GM19193 (cell line): ENCODE measurements around the gene NUAK1.

Experiments used
- POLR2A ChIP-seq: IDR thresholded peaks from 4 replicates; pipeline ENCODE4 v1.6.1; 2011; ENCODE audit not compliant: insufficient read depth, insufficient read length; ENCODE audit errors: extremely low read depth

NUAK1 gene

DNA sequence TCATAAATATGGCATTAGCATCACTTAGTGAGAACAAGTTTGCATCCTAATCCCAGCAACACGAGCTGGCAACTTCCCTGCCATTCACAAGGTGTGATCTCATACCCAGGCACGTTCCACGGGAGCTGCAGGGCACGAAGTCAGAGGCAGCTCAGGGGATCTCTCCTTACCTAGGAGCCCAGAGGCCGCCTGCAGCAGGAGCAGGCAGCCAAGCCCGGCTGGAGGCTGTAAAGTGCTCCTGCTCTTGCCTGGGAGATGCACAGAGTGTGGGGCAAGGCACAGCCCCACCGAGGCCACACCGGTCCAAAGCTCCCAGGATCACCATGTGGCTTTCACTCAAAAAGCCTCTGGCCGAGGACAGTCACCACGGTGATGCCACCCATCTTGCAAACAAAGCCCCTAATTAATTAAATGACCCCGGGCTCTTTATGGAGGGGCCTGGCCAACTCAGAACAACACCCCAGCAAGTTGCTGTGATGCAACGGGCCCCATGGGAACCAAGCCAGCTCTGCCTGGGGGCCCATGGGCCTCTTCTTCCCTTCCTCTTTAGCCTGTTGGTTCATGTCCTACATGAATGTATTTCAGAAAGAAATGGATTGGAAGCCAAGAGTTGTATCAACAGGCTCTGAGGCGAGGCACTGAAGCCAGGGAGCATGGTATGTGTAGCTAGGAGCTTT is 26.5 kb downstream of the NUAK1 start:
- TF ChIP-seq POLR2A: no peak

- no peak for TF ChIP-seq POLR2A
Observed at GRCh38 chr12:106110626-106111300, 28.0 kb downstream of the NUAK1 start.

GRCh38 chr12:106109168-106109910 is 29.4 kb downstream of the NUAK1 start:
- TF ChIP-seq POLR2A: no peak

DNA sequence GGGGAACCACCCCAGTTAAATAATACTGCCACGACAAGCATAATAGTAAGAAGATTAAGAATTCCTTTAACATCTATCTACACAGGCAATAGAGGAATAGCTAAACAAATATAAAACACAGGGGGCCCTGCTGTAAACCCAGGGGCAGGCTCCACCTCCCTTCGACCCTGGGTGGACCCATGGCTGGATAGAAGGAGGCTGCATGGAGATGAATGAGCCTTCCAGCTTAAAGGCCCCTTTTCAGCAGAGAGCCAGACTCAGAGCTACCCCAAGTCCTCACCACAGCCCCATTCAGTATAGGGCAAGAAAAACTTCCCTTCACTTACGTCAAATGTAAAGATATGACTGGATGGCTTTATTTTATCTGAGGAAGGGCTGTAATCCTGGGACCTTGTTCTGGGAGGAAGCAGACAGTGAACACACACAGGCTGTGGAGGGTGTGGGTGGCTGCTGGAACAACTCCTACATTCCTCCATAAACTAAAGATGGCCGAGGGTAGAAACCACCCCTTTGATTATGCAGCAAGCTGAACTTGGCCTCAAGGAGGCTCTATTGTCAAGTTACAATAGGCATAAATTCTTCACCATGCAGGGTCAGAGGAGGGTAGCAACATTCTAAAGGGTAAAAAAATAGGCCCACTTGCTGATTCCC is 30.4 kb downstream of the NUAK1 start:
- TF ChIP-seq POLR2A: no peak

- no peak for TF ChIP-seq POLR2A
Observed at GRCh38 chr12:106107566-106107965, 31.2 kb downstream of the NUAK1 start.

DNA sequence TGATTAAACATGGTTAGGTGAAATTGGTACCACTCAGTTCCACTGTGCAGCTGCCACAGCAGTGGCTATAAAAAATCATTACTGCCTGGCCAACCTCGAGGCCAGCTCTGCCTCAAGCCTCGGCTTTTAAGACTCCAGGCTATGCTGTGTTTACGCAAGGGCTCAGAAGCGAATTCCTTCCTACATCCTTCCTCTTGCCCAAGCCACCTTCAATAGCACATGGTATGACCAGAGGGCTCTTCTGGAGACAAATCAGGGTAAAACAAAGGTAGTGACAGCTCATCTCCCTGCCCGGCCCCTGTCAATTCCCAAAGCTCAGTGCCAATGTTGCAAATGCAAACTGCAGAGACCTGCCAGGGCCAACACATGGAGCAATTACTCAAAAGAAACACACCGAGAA is 31.9 kb downstream of the NUAK1 start:
- TF ChIP-seq POLR2A: no peak

DNA sequence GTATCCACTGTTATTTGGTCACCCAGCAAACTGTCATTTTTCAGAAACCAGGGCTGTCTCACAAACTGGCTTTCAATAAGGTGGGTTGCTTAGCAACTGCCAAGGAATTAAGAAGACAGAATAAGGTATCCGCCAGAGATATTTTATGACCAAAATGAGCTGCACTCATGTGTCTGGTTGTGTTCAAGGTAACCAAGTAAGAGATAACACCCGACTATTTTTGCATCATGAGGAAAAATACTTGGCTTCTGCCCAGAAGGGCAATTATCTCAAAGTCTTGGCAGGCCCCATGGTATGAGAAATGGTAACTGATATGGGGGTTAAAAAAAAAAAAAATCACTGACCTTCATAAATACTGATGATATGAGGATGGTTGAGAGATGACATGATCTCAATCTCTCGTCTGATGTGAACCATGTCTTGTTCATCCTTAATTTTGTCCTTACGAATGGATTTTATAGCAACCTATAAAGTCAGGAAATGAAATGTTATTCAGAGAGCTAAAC is 32.6 kb downstream of the NUAK1 start:
- TF ChIP-seq POLR2A: no peak

DNA sequence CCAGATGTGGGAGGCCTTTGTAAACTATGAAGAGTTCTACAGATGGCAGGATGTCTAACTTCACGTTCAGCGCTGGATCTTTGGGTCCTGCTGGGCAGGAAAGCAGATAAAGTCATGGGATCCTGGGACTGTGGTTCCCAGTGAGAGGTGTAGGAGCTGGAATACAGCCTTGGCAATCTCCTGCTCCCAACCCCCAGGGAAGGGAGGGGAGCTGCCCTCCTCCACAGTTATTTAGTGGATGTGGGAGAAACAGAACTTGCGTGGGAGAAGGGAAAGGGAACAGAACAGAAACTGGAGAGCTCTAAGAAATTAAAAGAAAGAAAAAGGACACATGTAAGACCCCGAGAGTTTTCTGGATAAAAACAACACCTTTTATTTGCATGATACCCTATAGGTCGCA is 37.0 kb downstream of the NUAK1 start:
- no peak for TF ChIP-seq POLR2A

DNA sequence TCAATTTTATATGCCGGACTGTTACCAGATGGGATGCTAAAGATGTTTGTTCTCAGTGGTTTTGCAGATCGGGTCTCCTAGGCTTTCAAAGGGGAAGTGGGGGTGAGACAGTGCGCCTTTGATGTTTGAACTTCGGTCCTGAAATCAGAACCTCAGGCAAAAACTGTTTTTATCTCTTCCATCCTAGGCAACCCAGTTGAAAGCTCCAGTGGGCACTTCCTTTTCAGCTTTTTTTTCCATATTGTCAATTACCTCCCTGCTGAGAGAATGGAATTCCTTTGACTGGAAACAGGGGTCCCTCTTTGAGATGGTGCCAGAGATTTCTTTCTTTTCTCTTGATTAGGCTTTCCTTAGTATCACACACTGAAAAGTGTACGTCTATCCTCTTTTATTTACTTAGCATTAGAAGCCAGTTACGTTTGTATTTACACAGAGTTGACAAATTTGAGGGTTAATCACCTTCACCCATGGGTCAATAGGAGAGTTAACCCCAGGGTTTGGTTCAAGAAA is 40.0 kb downstream of the NUAK1 start:
- no peak for TF ChIP-seq POLR2A

DNA sequence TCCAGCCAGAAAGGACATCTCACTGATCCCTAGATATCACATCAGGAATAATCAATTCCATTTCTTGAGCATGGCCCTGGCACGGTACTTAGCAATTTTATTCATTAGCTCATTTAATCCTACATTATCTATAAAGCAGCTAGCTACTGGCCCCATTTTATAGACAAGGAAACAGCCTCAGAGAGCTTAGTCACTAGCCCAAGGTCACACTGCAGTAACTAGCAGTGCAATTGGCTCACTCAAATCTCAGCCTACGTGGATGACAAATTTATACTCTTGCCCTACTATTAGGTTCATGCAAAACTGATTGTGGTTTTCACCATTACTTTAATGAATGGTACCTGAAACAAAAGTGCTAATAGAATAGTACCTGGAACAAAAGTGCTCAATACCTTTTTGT is 41.7 kb downstream of the NUAK1 start:
- TF ChIP-seq POLR2A: no peak

DNA sequence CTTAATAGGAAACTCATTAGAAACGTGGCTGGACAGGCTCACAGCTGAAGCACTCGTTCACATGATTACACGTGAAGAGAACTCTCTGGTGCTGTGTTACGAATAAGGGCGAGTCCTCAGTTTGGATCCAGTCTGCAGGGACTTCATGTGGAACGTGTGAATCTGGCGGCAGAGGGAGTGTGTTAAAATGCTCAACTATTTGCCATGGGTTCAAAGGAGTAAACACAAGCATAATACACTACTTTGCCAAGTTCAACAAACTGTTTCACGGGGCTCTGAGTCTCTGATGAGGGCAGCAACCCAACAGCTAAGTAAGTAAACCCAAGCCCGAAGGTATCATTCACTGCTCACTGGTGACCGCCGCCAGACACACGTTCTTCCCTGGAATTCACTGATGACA is 42.4 kb downstream of the NUAK1 start:
- TF ChIP-seq POLR2A: no peak

- TF ChIP-seq POLR2A: no peak
Observed at GRCh38 chr12:106094304-106094703, 44.5 kb downstream of the NUAK1 start.

DNA sequence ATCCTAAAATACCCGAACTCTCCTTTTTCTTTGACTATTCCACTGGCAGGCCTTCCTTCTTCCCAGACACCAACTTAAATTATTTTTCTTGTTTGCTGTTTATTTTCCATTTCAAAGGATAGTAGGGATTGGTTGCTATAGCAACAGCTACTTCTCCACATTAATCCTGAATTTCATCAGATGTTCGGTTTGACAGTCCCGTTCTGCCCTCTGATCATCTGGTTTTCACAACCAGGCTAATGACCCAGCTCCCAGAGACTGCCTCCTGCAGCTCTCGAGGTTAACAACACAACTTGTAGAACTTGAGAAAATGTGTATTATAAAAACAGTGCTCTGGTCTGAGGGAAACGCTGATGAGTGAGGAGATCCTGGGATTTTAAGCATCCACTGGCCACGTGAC is 45.5 kb downstream of the NUAK1 start:
- no peak for TF ChIP-seq POLR2A

DNA sequence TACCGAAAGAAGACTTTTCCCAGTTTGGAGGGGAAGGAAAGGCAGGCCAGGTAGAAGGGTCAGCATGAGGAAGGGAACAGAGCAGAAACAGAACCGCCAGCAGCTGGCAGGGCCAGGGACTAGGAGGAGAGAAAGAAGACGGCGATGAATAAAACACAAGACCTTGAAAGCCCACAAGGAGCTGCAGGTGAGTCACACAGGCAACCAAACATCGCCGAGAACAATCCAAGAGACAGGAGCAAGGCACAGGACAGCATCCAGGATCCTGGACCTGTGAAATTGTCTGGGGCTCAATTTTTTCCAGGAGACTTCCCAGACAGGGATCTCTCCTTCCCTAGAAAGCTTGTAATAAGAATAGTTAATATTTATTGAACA is 47.3 kb downstream of the NUAK1 start:
- no peak for TF ChIP-seq POLR2A

DNA sequence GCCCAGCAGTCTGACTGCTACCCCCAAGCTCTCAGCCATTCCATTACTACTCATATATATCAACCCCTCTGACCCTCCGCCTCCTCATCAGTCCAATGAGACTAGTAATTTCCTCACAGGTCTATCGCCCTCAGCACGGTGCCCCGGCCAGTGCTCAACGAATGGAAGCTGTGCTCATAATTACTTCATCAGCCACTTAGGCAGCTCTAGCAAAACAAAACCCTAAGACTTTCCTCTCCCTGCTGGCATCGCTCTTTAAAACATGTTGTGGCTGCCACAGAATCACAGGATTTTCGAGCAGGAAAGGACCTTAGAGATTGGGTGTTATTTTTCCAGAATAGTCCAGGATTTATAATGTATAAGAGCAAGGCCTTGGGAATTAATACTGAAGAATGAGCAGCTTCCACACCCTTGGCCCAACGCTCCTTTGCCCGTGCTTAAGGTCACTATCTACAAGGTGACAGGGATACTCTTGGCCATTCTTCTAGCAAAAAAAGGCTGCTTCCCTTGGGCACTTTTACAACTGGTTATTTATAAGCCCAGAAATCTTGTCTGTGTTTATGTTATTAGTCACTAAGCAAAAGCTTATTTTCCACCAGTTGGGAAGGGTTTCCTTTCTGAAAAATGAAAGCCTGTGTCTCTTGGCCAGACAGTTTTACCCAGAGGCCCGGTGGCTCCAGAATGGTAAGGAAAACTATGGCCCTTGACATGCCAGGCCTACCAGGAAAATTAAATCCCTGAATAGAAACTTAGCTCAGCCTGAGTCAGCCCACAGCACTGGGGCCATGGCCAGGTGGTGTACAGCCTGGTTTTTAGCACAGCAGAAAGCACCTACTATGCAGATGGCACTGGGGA is 47.9 kb downstream of the NUAK1 start:
- TF ChIP-seq POLR2A: no peak

GRCh38 chr12:106089935-106090334 is 48.8 kb downstream of the NUAK1 start:
- no peak for TF ChIP-seq POLR2A
